ENCODE measurements around the gene PLA2G4B. TPM values are rescaled to one million over a fixed set of nuclear protein-coding genes. Genes with fewer than 3 reads are reported as not detected.

Gene PLA2G4B
- total and polyA plus RNA-seq, 2 of the 8 experiments (the other 6 are each of a cell fraction or from before 2014, with no cell fraction given), result 4.2 to 9.2 TPM

DNA sequence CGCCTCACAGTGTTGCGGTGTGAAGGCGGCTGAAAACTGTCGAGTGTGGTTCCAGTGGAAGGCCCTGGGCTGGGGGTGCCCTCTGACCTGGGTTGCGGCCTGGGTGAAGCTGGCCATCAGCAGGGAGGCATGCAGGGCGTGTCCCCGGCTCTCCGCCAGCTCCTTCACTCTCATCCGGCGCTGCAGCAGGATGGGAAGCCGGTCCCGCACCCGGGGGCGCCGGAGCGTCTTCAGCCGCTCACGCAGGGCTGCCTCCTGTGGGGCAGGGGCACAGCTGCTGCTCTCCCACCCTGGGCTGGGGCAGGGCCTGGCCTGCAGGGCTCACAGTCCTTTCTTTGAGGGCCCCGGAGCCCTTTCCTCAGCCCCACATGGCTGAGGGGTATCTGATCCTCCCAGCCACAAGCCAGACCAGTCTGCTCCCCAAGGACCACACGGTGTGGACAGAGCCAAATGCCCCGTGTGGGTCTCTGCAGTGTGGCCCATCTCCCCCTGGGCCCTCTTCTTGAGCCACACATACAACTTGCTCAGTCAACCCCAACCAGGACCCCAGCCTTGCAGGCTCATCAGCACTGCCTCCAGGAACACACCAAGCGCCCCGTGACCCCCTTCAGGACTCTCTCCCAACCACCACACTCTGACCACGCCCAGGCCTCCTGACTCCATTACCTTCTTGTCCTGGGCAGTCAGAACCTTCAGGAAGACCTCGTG lies 28.4 kb downstream of the PLA2G4B start:
- TF ChIP-seq GTF2F1 (IDR thresholded peaks at IDR 0.05; ENCODE audit: borderline replicate concordance, low read depth, low read length) (no peak), GABPA (IDR thresholded peaks at IDR 0.05; ENCODE audit: borderline replicate concordance, insufficient read depth, low read length) (no peak), SP1 (IDR thresholded peaks at IDR 0.05; ENCODE audit: low read depth, low read length) (no peak), BACH1 (IDR thresholded peaks at IDR 0.05; ENCODE audit: low read length) (no peak), RBBP5 (IDR thresholded peaks at IDR 0.05; ENCODE audit: borderline replicate concordance, low read depth, low read length) (no peak), CEBPB (IDR thresholded peaks at IDR 0.05; ENCODE audit: low read depth, low read length) (no peak), EGR1 (IDR thresholded peaks at IDR 0.05; ENCODE audit: borderline replicate concordance, low read depth, low read length) (no peak)
- TF ChIP-seq, protein P1, sequence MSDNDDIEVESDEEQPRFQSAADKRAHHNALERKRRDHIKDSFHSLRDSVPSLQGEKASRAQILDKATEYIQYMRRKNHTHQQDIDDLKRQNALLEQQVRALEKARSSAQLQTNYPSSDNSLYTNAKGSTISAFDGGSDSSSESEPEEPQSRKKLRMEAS (IDR thresholded peaks at IDR 0.05), result no peak
- Histone ChIP-seq H3K23me2 (ENCODE audit: low read depth, low read length) (no peaks in the 10 kb centered on the region), H3K4me1 (replicated peaks in 1 of 4; ENCODE audit: control insufficient read depth in 3 of 4, insufficient read depth in 4 of 4, low read length in 3 of 4) (peaks cover 0 to 8% (median 2%) of the 10 kb centered on the region in 4 experiments; a peak in 3 of 7 replicates), H3K9me3 (ENCODE audit: insufficient read depth in 2 of 2, low read depth in 1 of 2, low read length in 1 of 2) (no peaks in the 10 kb centered on the region), H3K79me2 (ENCODE audit: control insufficient read depth in 1 of 2, insufficient read depth in 2 of 2, low read length in 2 of 2) (no peaks in the 10 kb centered on the region), H3K4me2 (ENCODE audit: insufficient read depth in 1 of 2, low read depth in 2 of 2, low read length in 2 of 2) (no peak overlapping the region), H4K91ac (replicated peaks; ENCODE audit: insufficient read length, low read length) (no peak overlapping the region), H3K4ac (replicated peaks; ENCODE audit: insufficient read length, low read depth, low read length) (no peak overlapping the region), H2BK15ac (ENCODE audit: low read length) (no peak overlapping the region), H3K56ac (replicated peaks; ENCODE audit: insufficient read length, low read depth, low read length) (no peak overlapping the region), H2BK5ac (ENCODE audit: low read depth, low read length) (no peak overlapping the region; the same call in 1 of the 2 replicates), H4K20me1 (replicated peaks in 1 of 2; ENCODE audit: control insufficient read depth in 1 of 2, insufficient read depth in 2 of 2, low read length in 2 of 2) (peaks cover 0 to 2% of the 10 kb centered on the region in 2 experiments), H3K79me1 (ENCODE audit: low read depth, low read length) (no peaks in the 10 kb centered on the region), H3K9ac (replicated peaks in 1 of 4; ENCODE audit: extremely low read depth in 1 of 4, low read depth in 3 of 4, low read length in 3 of 4) (no peak overlapping the region), H3K36me3 (ENCODE audit: control insufficient read depth in 2 of 4, insufficient read depth in 4 of 4, low read length in 3 of 4) (no peaks in the 10 kb centered on the region), H4K8ac (ENCODE audit: extremely low read depth, insufficient read depth, low read length) (no peak overlapping the region), H3K27ac (ENCODE audit: low read depth, low read length) (no peak overlapping the region), H4K5ac (ENCODE audit: insufficient read length, low read depth, low read length) (no peak overlapping the region), H2BK20ac (ENCODE audit: low read length) (no peak overlapping the region), H3K27me3 (replicated peaks in 1 of 4; ENCODE audit: control insufficient read depth in 3 of 4, extremely low read depth in 1 of 4, insufficient read depth in 3 of 4, low read length in 3 of 4) (no peaks in the 10 kb centered on the region; a peak in 2 of 7 replicates), H2AK5ac (ENCODE audit: low read depth, low read length) (no peak overlapping the region), H2BK120ac (replicated peaks; ENCODE audit: low read depth, low read length) (no peak overlapping the region), H2BK12ac (ENCODE audit: low read depth, low read length) (no peak overlapping the region), H3K23ac (ENCODE audit: insufficient read length) (no peak overlapping the region), H3K18ac (ENCODE audit: extremely low read depth, low read length) (no peak overlapping the region), H3K4me3 (ENCODE audit: extremely low read depth in 1 of 4, insufficient read depth in 2 of 4, low read depth in 3 of 4, low read length in 4 of 4) (no peak overlapping the region), H2AFZ (ENCODE audit: low read length) (no peak overlapping the region), H3K14ac (ENCODE audit: insufficient read length) (no peak overlapping the region)
- DNase-seq (ENCODE audit: low read depth in 1 of 2, low spot score in 2 of 2) (no peak), FAIRE-seq (no peak)
- 87% methylated on average over 25 of the region's 25 CpGs; no CpG with 5 or more reads in 1 of the 2 experiments for WGBS, 2 experiments (ENCODE audit: extremely low coverage in 1 of 2, insufficient coverage in 1 of 2, insufficient read length in 1 of 2, insufficient replicate concordance in 2 of 2, low coverage in 1 of 2, low lambda C conversion rate in 2 of 2, missing lambda C conversion rate in 1 of 2)
- ChIA-PET CTCF (ENCODE audit: partially characterized antibody) (interaction anchor here (0.8 to 4.1 kb wide), 5 partner anchors 10 to 124 kb away, joined by 3 to 22 read pairs (median 5); no protein-coding TSS in a partner anchor), POLR2A (ENCODE audit: partially characterized antibody) (interaction anchor here (0.6 to 2.6 kb wide), 3 partner anchors 9 to 64 kb away, joined by 3 to 11 read pairs (median 3); no protein-coding TSS in a partner anchor)
